HEK293 (cell line): Measurements from ENCODE around the gene MTHFD1L.

Experiments used
- CTCF ChIA-PET: fragments of 350-600 bp; formaldehyde crosslinking; extraction: SDS; loops from one replicate; lab custom pipeline; 2021; ENCODE audit warnings: antibody characterized with exemption; lab: Yijun Ruan, JAX
- POLR2A ChIA-PET: fragments of 300-600 bp; formaldehyde crosslinking; extraction: SDS; loops from one replicate; lab custom pipeline; 2020; ENCODE audit warnings: antibody characterized with exemption, inconsistent platforms; lab: Yijun Ruan, JAX
- H3K27ac ChIP-seq: fragments of 200-500 bp; sonication (Bioruptor generic); 2 replicates; pipeline ENCODE4 v1.5.1; 2014; ENCODE audit warnings: low read depth, low read length, control low read depth, inconsistent platforms; ENCODE audit errors: extremely low read depth
- H3K36me3 ChIP-seq, 2 experiments: fragments of 200-500 bp in 1 of 2; sonication (Bioruptor generic) in 1 of 2; 1 replicate in 1 of 2; 2 replicates in 1 of 2; pipeline ENCODE4 v1.5.1; 2014 to 2017; ENCODE audit warnings: inconsistent platforms in 2 of 2, low read length in 2 of 2; ENCODE audit not compliant: control insufficient read depth in 2 of 2, insufficient read depth in 1 of 2
- H3K4me1 ChIP-seq: fragments of 200-500 bp; sonication (Bioruptor generic); 2 replicates; pipeline ENCODE4 v1.5.1; 2014; ENCODE audit warnings: mild to moderate bottlenecking, low read length, inconsistent platforms; ENCODE audit not compliant: control insufficient read depth, insufficient read depth
- H3K4me3 ChIP-seq: 2 replicates; pipeline ENCODE4 v1.5.1; 2011; ENCODE audit warnings: low read depth, mild to moderate bottlenecking, control low read depth, low read length, moderate library complexity
- H3K9me3 ChIP-seq: fragments of 200-500 bp; sonication (Bioruptor generic); 2 replicates; pipeline ENCODE4 v1.5.1; 2014; ENCODE audit warnings: low read depth, low read length, inconsistent platforms; ENCODE audit not compliant: control insufficient read depth, insufficient read depth
- BCL6B ChIP-seq: fragments of 450-650 bp; formaldehyde crosslinking; IDR thresholded peaks from 2 replicates; pipeline ENCODE4 v1.5.1; 2017; ENCODE audit warnings: missing biosample characterization, missing genetic modification characterization
- MYNN ChIP-seq: fragments of 450-650 bp; formaldehyde crosslinking; IDR thresholded peaks from 2 replicates; pipeline ENCODE4 v1.5.1; 2016; ENCODE audit warnings: missing biosample characterization, missing genetic modification characterization, borderline replicate concordance
- PATZ1 ChIP-seq: fragments of 450-650 bp; formaldehyde crosslinking; IDR thresholded peaks from 2 replicates; pipeline ENCODE4 v1.5.1; 2016; ENCODE audit warnings: missing biosample characterization, missing genetic modification characterization
- ZFP69B ChIP-seq: fragments of 450-650 bp; formaldehyde crosslinking; IDR thresholded peaks from 2 replicates; pipeline ENCODE4 v1.5.1; 2016; ENCODE audit warnings: missing biosample characterization, missing genetic modification characterization
- ZNF140 ChIP-seq: fragments of 450-650 bp; formaldehyde crosslinking; IDR thresholded peaks from 2 replicates; pipeline ENCODE4 v1.5.1; 2016; ENCODE audit warnings: missing biosample characterization, missing genetic modification characterization
- ZNF184 ChIP-seq: fragments of 450-650 bp; IDR thresholded peaks from 2 replicates; pipeline ENCODE4 v1.5.1; 2018; ENCODE audit warnings: missing biosample characterization, mild to moderate bottlenecking, missing genetic modification characterization
- ZNF280D ChIP-seq: fragments of 450-650 bp; formaldehyde crosslinking; IDR thresholded peaks from 2 replicates; pipeline ENCODE4 v1.5.1; 2016; ENCODE audit warnings: missing biosample characterization, missing genetic modification characterization
- ZNF335 ChIP-seq: fragments of 450-650 bp; formaldehyde crosslinking; conservative IDR thresholded peaks from 2 replicates; pipeline ENCODE4 v1.5.1; 2016; ENCODE audit warnings: missing biosample characterization, missing genetic modification characterization
- ZNF341 ChIP-seq: fragments of 450-650 bp; formaldehyde crosslinking; IDR thresholded peaks from 2 replicates; pipeline ENCODE4; 2016; ENCODE audit warnings: low read depth, missing biosample characterization, missing genetic modification characterization
- ZNF426 ChIP-seq: fragments of 450-650 bp; formaldehyde crosslinking; IDR thresholded peaks from 2 replicates; pipeline ENCODE4 v1.5.1; 2017; ENCODE audit warnings: missing biosample characterization, missing genetic modification characterization, mild to moderate bottlenecking, inconsistent platforms, moderate library complexity
- ZNF433 ChIP-seq: fragments of 450-650 bp; formaldehyde crosslinking; IDR thresholded peaks from 2 replicates; pipeline ENCODE4 v1.5.1; 2016; ENCODE audit warnings: missing biosample characterization, missing genetic modification characterization, low read depth
- ZNF521 ChIP-seq: fragments of 450-650 bp; formaldehyde crosslinking; IDR thresholded peaks from 2 replicates; pipeline ENCODE4 v1.5.1; 2017; ENCODE audit warnings: missing biosample characterization, mild to moderate bottlenecking, missing genetic modification characterization
- ZNF555 ChIP-seq: fragments of 450-650 bp; formaldehyde crosslinking; conservative IDR thresholded peaks from 2 replicates; pipeline ENCODE4 v1.5.1; 2017; ENCODE audit warnings: missing biosample characterization, mild to moderate bottlenecking, missing genetic modification characterization, inconsistent platforms
- ZNF639 ChIP-seq: fragments of 450-650 bp; formaldehyde crosslinking; IDR thresholded peaks from 2 replicates; pipeline ENCODE4 v1.5.1; 2016; ENCODE audit warnings: missing biosample characterization, missing genetic modification characterization
- ZNF747 ChIP-seq: fragments of 450-650 bp; formaldehyde crosslinking; IDR thresholded peaks from 2 replicates; pipeline ENCODE4 v1.5.1; 2016; ENCODE audit warnings: missing biosample characterization, missing genetic modification characterization
- ZNF837 ChIP-seq: fragments of 450-650 bp; formaldehyde crosslinking; IDR thresholded peaks from 2 replicates; pipeline ENCODE4 v1.5.1; 2016; ENCODE audit warnings: missing biosample characterization, missing genetic modification characterization
- ZSCAN4 ChIP-seq: fragments of 450-650 bp; formaldehyde crosslinking; IDR thresholded peaks from 2 replicates; pipeline ENCODE4 v1.5.1; 2017; ENCODE audit warnings: missing biosample characterization, missing genetic modification characterization

Gene MTHFD1L

GRCh38 chr6:150840185-150840584, 25.3 kb upstream of the MTHFD1L start:
- Histone ChIP-seq H3K36me3 (peaks cover 0 to 15% of the 10 kb centered on the region in 2 experiments; a peak in 2 of 3 replicates), H3K4me1 (0 out of 2 replicates have a peak, but pooled peaks cover 2% of the 10 kb centered on the region), H3K4me3 (no peak overlapping the region), H3K9me3 (no peaks in the 10 kb centered on the region), H3K27ac (no peak overlapping the region)
- ChIA-PET CTCF (interaction anchor here (0.9 to 1.2 kb wide), 2 partner anchors 23 to 25 kb away, joined by 3 to 4 read pairs; partner anchors contain the start of gene MTHFD1L), POLR2A (no interaction called here)
- no peak for TF ChIP-seq ZNF341
- no peak for TF ChIP-seq ZNF426 (tag by site-specific recombination)
- TF ChIP-seq ZSCAN4 (tag by site-specific recombination): no peak
- TF ChIP-seq ZFP69B (tag by site-specific recombination): no peak
- TF ChIP-seq ZNF280D (tag by site-specific recombination): no peak
- TF ChIP-seq MYNN (tag by site-specific recombination): no peak
- TF ChIP-seq ZNF521 (tag by site-specific recombination): no peak
- no peak for TF ChIP-seq ZNF335 (tag by site-specific recombination)
- TF ChIP-seq ZNF184: no peak
- no peak for TF ChIP-seq PATZ1 (tag by site-specific recombination)
- no peak for TF ChIP-seq ZNF837
- TF ChIP-seq BCL6B (tag by site-specific recombination): no peak

GRCh38 chr6:150841189-150841588, 24.3 kb upstream of the MTHFD1L start:
- H3K4me3 ChIP-seq: no peak overlapping the region
- H3K4me1 ChIP-seq: 0 out of 2 replicates have a peak, but pooled peaks cover 2% of the 10 kb centered on the region
- H3K9me3 ChIP-seq: no peaks in the 10 kb centered on the region
- ChIA-PET POLR2A (no interaction called here), CTCF (interaction anchor here (1.2 kb wide), 1 partner anchor 24 kb away, joined by 4 read pairs; no protein-coding TSS in a partner anchor)
- peaks cover 0 to 15% of the 10 kb centered on the region in 2 experiments; a peak in 2 of 3 replicates for H3K36me3 ChIP-seq
- no peak overlapping the region for H3K27ac ChIP-seq
- TF ChIP-seq ZNF747 (tag by site-specific recombination) (no peak), ZNF639 (tag by site-specific recombination) (no peak), ZNF433 (tag by site-specific recombination) (no peak), ZFP69B (tag by site-specific recombination) (no peak), ZSCAN4 (tag by site-specific recombination) (no peak), ZNF140 (tag by site-specific recombination) (no peak), ZNF555 (tag by site-specific recombination) (no peak)
